Measurements from ENCODE around the gene GDF2.

The GDF2 gene

GRCh38 chr10:47323636-47324296 lies 1.5 kb downstream of the GDF2 start:
- TF ChIP-seq SPI1 (IDR thresholded peaks at IDR 0.05; ENCODE audit: borderline replicate concordance, low read depth) (no peak), REST (IDR thresholded peaks at IDR 0.05; ENCODE audit: insufficient replicate concordance, low read depth) (no peak), CTCF (IDR thresholded peaks at IDR 0.05; ENCODE audit: insufficient read depth, low read length) (no peak), GABPA (IDR thresholded peaks at IDR 0.05; ENCODE audit: low read depth) (no peak), POLR2AphosphoS5 (IDR thresholded peaks at IDR 0.05; ENCODE audit: low read depth) (no peak)
- Histone ChIP-seq H3K27ac (replicated peaks) (no peak overlapping the region), H3K27me3 (ENCODE audit: insufficient read depth, poor library complexity, severe bottlenecking) (no peaks in the 10 kb centered on the region), H3K4me3 (replicated peaks; ENCODE audit: insufficient read depth, low read length) (no peak overlapping the region)
- DNase-seq (ENCODE audit: low read depth in 1 of 2, low spot score in 1 of 2): no peak

- TF ChIP-seq POLR2AphosphoS5 (IDR thresholded peaks at IDR 0.05; ENCODE audit: low read depth) (no peak), REST (IDR thresholded peaks at IDR 0.05; ENCODE audit: insufficient replicate concordance, low read depth) (no peak), SPI1 (IDR thresholded peaks at IDR 0.05; ENCODE audit: borderline replicate concordance, low read depth) (no peak), GABPA (IDR thresholded peaks at IDR 0.05; ENCODE audit: low read depth) (no peak), CTCF (IDR thresholded peaks at IDR 0.05; ENCODE audit: insufficient read depth, low read length) (no peak)
- Histone ChIP-seq H3K4me3 (replicated peaks; ENCODE audit: insufficient read depth, low read length) (no peak overlapping the region), H3K27me3 (ENCODE audit: insufficient read depth, poor library complexity, severe bottlenecking) (no peaks in the 10 kb centered on the region), H3K27ac (replicated peaks) (no peak overlapping the region)
- no peak for DNase-seq (ENCODE audit: low read depth in 1 of 2, low spot score in 1 of 2)
Observed at GRCh38 chr10:47325303-47326291, 3.3 kb downstream of the GDF2 start.

- no peak for DNase-seq (ENCODE audit: low read depth in 1 of 2, low spot score in 1 of 2)
- Histone ChIP-seq H3K4me3 (replicated peaks; ENCODE audit: insufficient read depth, low read length) (no peak overlapping the region), H3K27ac (replicated peaks) (no peak overlapping the region), H3K27me3 (ENCODE audit: insufficient read depth, poor library complexity, severe bottlenecking) (no peaks in the 10 kb centered on the region)
- TF ChIP-seq GABPA (IDR thresholded peaks at IDR 0.05; ENCODE audit: low read depth) (no peak), REST (IDR thresholded peaks at IDR 0.05; ENCODE audit: insufficient replicate concordance, low read depth) (no peak), POLR2AphosphoS5 (IDR thresholded peaks at IDR 0.05; ENCODE audit: low read depth) (no peak), SPI1 (IDR thresholded peaks at IDR 0.05; ENCODE audit: borderline replicate concordance, low read depth) (no peak), CTCF (IDR thresholded peaks at IDR 0.05; ENCODE audit: insufficient read depth, low read length) (no peak)
Observed at GRCh38 chr10:47326306-47326926, 4.2 kb downstream of the GDF2 start.
